ENCODE measurements around the gene CHRNA4. TPM values are rescaled to one million over a fixed set of nuclear protein-coding genes. Genes with fewer than 3 reads are reported as not detected.

The CHRNA4 gene
- total RNA-seq, 2 experiments from 2014 or later = not detected

DNA sequence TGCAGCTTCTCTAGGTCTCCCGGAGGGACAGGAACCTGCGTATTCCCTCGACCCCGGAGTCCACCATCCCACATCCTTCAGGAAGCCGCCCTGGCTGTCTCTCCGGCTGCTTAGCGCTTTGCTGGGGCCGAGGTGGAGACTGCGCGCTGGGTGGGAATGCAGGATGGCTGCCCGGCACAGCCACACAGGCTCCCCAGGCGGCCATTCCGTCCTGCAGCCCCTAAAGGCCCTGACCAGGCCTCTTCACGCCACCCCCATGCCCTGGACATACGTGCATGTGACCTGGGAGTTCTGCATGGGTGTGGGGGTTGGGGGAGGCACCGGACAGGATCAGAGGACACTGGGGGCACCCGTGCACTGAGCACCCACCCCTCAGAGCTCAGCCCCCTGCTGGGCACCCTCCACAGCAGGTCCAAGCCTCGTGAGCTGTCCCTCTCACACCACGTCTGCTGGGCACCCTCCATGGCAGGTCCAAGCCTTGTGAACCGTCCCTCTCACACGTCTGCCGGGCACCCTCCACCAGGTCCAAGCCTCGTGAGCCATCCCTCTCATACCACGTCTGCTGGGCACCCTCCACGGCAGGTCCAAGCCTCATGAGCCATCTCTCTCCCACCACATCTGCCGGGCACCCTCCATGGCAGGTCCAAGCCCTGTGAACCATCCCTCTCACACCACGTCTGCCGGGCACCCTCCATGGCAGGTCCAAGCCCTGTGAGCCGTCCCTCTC is 40.4 kb upstream of the CHRNA4 start:
- no peaks in the 10 kb centered on the region for H3K4me1 Mint-ChIP-seq
- no peaks in the 10 kb centered on the region for H3K36me3 Mint-ChIP-seq
- H3K4me3 Mint-ChIP-seq = no peak overlapping the region
- H3K27me3 Mint-ChIP-seq = no peaks in the 10 kb centered on the region
- H3K27ac Mint-ChIP-seq = no peak overlapping the region
- no peak for DNase-seq
- no peaks in the 10 kb centered on the region for H3K9me3 Mint-ChIP-seq

DNA sequence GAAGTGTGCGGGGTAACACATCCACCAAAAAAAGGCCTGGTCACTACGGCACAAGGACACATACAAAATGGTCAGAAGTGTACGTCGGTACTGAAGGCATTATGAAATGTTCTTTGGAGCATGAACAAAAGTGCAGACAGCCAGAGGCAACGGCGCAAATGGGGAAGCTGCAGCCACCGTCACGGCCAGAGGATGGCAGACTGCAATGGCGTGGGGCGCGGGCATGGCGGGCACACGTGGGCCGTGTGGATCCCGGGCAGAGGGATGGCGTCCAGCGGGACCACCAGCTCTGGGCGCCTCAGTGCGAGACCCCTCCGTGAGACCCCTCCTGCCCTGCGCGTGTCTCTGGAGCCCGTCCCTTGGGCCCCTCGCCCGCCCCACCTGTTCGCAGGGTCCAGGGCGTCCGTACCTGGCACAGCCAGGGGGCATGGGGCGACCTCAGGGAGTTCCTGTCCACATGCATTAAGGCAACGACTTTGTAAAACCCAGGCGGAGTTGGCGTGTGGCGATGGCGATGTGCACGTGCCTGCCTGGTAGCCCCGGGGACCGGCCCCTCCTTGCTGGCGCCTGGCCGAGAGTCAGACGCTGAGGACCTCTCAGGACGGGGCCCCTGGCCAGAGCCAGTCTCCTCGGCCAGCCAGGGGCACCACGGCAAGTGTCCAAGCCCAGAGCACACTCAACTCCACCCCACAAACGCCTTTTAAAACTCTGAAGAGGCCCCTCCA is 39.5 kb upstream of the CHRNA4 start:
- H3K36me3 Mint-ChIP-seq = no peaks in the 10 kb centered on the region

DNA sequence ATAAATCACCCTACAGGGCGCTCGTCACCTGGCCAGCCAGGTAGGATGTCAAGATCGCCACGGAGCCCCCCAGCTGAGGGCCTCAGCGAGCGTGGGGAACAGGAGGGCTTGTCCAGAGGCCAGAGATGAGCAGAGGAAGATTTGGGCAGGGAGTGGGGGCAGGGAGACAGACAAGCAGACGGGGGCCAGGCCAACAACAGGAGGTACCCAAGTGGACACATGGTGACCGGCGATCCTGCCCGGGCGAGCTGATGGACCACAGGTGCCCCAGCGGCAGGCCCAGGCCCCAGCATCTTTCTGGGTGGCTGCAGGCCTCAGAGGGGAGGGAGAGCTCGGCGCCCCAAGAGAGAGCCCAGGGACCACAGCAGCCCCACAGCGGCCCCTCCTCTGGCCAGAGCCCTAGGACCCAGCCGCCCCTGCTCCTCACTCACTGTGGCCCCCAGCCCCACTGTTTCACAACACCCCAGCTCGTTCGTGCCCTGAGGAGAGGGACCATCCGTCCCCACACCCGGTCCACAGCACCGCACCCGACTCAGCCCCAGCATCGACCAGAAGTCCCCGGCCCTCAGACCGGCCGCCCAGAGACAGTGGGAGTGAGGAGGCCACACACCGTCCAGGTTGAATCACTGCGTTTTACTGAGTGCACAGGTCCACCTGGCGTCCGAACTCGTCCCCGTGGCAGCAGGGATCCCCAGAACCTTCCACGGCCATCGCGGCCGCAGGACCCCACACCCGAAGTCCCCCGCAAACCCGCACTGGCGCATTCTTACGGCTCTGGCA is 38.6 kb upstream of the CHRNA4 start:
- no peaks in the 10 kb centered on the region for H3K4me1 Mint-ChIP-seq
- no peaks in the 10 kb centered on the region for H3K36me3 Mint-ChIP-seq
- DNase-seq = no peak
- H3K4me3 Mint-ChIP-seq = no peak overlapping the region
- no peaks in the 10 kb centered on the region for H3K27me3 Mint-ChIP-seq
- no peak overlapping the region for H3K27ac Mint-ChIP-seq
- H3K9me3 Mint-ChIP-seq = no peaks in the 10 kb centered on the region

More for the DNA sequence above, 39.5 kb upstream of the CHRNA4 start:
- Mint-ChIP-seq H3K4me3 (no peak overlapping the region), H3K4me1 (no peaks in the 10 kb centered on the region), H3K9me3 (no peaks in the 10 kb centered on the region), H3K27me3 (no peaks in the 10 kb centered on the region), H3K27ac (no peak overlapping the region)
- DNase-seq = no peak

DNA sequence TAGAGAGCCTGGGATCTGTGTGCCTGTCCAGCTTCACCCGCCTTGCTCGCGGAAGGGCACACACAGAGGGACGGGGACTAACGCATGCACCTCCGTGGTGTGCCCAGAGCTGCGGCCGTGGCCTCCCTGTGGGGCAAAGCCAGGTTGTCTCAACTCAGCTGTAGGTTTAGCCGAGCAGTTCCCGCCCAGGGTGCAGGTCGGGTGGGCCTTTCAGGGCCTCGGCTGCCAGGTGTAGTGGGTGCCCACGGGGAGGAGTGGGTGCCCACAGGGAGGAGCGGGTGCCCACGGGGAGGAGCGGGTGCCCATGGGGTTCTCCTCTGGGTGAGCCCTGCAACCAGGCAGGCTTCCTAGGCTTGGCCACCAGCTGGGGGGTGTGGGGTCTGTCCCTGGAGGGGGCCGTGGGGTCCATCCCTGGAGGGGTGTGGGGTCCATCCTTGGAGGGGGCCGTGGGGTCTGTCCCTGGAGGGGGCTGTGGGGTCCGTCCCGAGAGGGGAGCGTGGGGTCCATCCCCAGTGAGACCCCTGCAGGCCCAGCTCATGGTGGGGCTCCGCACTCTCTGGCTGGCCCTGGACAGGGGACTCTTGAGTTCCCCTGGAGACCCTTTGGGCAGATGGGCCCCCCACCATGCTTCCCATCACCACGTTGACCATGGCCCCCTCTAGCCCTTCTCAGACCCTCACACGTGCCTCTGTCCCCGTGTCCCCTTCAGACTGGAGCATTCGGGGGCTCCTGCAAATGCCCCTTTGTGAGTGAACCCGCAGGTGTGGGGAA is 37.8 kb upstream of the CHRNA4 start:
- Mint-ChIP-seq H3K4me3 (no peak overlapping the region), H3K4me1 (no peaks in the 10 kb centered on the region), H3K27me3 (peaks cover 5% of the 10 kb centered on the region), H3K27ac (no peak overlapping the region), H3K36me3 (no peaks in the 10 kb centered on the region), H3K9me3 (no peaks in the 10 kb centered on the region)
- no peak for DNase-seq

DNA sequence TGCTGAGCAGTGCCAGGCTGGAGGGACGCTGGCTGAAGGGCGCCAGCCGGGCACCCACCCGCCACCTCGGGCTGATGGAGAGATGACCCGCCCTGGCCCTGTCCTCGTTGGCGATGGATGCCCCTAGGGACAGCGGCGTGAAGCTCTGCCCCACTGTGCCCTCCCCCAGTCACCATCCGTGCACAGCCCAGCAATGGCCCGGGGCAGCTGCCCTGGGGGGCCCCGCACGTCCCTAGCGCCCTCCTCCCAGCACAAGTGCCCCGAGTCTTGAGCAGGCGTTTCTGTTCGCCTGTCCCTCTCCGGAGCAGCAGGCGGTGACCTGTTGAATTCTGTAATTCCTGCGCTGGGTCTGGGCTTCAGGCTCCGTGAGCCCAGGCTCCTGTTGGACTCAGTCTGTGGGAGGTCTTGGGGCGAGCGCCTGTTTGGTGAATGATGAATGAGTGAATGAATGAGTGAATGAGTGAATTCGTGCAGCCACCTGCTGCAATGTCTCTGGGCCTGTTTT is 36.8 kb upstream of the CHRNA4 start:
- no peak for DNase-seq
- peaks cover 5% of the 10 kb centered on the region for H3K27me3 Mint-ChIP-seq
- H3K27ac Mint-ChIP-seq = peak overlapping the region; percentile 65
- no peaks in the 10 kb centered on the region for H3K9me3 Mint-ChIP-seq
- H3K4me3 Mint-ChIP-seq = no peak overlapping the region
- H3K4me1 Mint-ChIP-seq = no peaks in the 10 kb centered on the region
- H3K36me3 Mint-ChIP-seq = no peaks in the 10 kb centered on the region

DNA sequence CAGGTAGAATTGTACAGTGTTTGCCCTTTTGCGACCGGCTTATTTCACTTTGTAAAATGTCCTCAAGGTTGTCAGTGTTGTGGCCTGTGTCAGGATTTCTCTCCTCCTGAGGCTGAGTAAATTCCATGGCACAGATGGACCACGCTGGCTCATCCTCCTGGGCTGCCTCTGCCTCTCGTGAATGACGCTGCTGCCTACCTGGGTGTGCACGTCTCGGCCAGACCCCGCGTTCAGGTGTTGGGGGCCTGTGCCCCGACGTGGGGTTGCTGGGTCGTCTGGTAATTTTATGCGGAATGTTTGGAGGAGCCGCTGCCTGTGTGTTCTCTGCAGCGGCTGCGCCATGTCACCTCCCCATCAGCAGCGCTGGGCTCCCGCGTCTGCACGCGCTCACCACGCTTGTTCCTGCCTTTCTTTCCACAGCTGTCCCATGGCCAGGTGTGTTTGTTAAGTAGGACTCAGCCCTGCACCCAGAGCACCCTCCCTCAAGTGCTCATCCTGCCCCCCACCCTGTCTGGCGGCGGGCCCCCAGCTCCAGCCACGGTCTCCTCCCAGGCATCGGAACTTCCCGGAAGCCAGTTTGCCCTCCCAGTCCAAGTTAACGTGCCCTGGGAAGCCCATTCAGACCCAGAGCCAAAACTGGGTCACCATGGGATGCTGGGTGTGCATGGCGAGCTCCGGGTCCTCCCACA is 36.1 kb upstream of the CHRNA4 start:
- no peak for DNase-seq
- Mint-ChIP-seq H3K4me1 (no peaks in the 10 kb centered on the region), H3K4me3 (no peak overlapping the region), H3K27ac (no peak overlapping the region), H3K36me3 (no peaks in the 10 kb centered on the region), H3K9me3 (no peaks in the 10 kb centered on the region), H3K27me3 (peaks cover 5% of the 10 kb centered on the region)

DNA sequence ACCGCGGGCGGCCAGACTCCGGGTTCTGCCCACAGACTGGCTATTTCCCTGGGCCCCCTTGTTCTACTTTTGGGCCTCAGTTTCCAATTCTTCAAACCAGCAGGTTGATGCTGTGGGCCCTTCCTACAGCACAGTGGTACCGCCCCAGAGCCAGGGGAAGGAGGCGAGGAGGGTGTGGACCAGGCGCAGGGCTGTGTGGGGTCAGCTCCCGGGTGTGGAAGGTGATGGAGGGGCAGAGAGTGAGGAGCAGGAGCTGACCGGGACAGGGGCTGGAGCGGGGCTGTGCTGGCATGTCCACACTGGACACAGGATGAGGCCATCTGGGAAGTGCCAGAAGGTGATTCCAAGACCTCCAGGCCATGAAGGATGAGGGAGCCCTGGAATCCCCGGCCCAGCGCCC is 35.2 kb upstream of the CHRNA4 start:
- no peaks in the 10 kb centered on the region for H3K36me3 Mint-ChIP-seq
- peaks cover 5% of the 10 kb centered on the region for H3K27me3 Mint-ChIP-seq
- H3K9me3 Mint-ChIP-seq = no peaks in the 10 kb centered on the region
- no peak overlapping the region for H3K4me3 Mint-ChIP-seq
- DNase-seq = no peak
- H3K4me1 Mint-ChIP-seq = no peaks in the 10 kb centered on the region
- H3K27ac Mint-ChIP-seq = no peak overlapping the region

DNA sequence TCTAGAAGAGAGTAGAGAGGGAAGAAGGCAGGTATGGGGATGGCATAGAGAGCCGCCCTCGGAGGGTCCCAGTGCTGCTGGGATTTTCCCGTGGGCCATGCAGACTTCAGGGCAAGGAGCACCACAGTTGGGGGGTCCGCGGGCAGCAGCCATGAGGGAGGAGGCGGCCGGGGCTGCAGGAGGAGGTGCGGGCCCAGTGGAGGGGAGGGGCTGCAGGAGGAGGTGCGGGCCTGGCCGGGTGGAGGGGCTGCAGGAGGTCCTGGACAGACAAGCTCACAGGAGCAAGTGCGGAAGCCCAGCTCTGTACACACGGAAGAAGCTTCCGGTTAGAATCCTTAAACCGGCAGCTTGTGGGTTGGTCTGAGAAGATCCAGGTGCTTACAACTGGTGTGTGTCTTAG is 34.6 kb upstream of the CHRNA4 start:
- Mint-ChIP-seq H3K27me3 (peaks cover 5% of the 10 kb centered on the region), H3K36me3 (no peaks in the 10 kb centered on the region), H3K4me3 (no peak overlapping the region), H3K27ac (no peak overlapping the region), H3K9me3 (no peaks in the 10 kb centered on the region), H3K4me1 (no peaks in the 10 kb centered on the region)
- no peak for DNase-seq

DNA sequence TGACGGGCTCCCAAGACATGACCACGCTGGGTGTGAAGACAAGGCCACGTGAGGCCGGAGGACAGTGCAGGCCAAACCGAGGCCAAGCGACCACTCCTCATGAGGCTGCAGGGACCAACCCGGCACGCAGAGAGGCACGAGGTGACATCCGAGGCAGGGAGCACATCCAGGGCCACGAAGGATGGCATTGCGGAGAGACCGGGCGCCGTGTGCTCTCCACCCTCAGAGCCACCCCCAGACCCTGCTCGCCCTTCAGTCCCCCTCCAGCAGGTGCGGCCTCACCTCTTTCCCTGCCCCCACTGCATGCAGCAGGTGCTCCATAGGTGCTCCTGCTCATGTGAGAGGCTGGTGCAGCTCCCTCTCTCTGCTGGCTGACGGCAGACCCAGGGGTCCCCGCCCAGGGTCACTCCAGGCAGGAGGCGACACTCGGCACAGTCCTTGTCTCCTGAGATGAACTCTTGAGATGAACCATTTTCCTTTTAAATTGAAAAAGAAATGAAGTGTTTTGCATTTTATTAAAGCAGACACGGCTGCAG is 33.8 kb upstream of the CHRNA4 start:
- Mint-ChIP-seq H3K27ac (no peak overlapping the region), H3K4me3 (no peak overlapping the region), H3K4me1 (no peaks in the 10 kb centered on the region), H3K36me3 (no peaks in the 10 kb centered on the region), H3K27me3 (peaks cover 6% of the 10 kb centered on the region), H3K9me3 (no peaks in the 10 kb centered on the region)
- DNase-seq = no peak

DNA sequence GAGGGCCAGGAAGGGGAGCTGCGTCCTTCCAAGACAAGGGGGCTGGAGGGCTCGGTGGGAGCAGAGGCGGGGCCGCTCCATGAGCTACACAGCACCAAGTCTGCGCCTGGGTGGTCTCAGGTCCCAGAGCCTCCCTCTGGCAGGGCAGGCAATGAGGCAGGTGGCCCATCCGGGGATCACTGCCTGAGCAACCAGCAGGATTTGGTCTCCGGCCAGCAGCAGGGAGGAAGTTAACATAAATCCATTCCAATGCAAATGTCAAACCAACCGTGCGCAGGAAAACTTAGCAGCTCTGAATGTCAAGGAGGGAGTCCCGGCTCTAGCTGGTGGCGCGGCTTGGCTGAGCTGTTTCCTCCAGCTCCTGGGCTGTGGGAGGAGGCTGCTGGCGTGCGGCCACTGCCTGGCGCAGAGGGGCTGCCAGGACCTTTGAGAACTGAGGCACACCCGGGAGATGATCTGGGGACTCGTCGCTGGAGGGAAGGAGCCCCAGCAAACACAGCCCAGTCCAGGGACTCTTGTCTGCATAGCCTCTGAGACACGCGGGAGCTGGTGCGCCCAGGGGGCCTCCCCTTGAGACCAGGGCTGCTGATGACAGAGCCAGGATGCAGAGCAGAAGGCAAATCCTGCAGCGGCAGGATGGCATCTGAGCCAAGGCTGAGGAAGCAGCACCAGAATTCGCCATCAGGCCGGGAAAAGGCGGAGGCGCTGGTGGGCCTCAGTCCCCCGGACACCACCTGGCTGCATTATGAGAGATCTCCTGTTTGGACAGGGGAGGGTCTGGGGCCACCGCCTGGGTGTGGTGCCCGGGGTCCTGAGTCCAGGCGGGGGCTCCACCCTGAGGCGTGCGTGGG is 33.1 kb upstream of the CHRNA4 start:
- no peaks in the 10 kb centered on the region for H3K36me3 Mint-ChIP-seq

DNA sequence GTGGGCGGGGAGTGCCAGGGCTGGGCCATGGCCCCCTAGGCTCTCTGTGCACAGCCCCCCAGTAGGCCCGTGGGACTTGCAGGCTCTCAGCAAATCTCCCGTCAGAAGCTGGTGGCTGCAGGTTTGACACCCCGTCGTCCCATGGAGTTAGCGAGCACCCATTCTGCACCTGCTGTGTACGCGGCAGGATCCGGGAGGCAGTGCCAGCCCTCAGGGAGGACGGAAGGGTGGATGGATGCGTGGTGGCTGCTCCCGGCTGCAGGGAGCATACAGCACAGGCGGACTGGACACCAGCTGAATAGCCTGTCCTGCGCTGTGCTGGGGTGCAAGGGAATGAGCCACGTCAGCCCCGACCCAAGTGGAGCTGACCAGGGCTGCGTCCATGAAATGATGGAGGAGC is 32.4 kb upstream of the CHRNA4 start:
- no peak overlapping the region for H3K4me3 Mint-ChIP-seq
- peaks cover 1% of the 10 kb centered on the region for H3K9me3 Mint-ChIP-seq
- DNase-seq = no peak
- H3K27me3 Mint-ChIP-seq = peaks cover 10% of the 10 kb centered on the region
- no peaks in the 10 kb centered on the region for H3K4me1 Mint-ChIP-seq
- no peak overlapping the region for H3K27ac Mint-ChIP-seq
- H3K36me3 Mint-ChIP-seq = no peaks in the 10 kb centered on the region

More for the DNA sequence above, 33.1 kb upstream of the CHRNA4 start:
- Mint-ChIP-seq H3K4me1 (no peaks in the 10 kb centered on the region), H3K27ac (no peak overlapping the region), H3K27me3 (peaks cover 10% of the 10 kb centered on the region), H3K4me3 (no peak overlapping the region), H3K9me3 (no peaks in the 10 kb centered on the region)
- no peak for DNase-seq

DNA sequence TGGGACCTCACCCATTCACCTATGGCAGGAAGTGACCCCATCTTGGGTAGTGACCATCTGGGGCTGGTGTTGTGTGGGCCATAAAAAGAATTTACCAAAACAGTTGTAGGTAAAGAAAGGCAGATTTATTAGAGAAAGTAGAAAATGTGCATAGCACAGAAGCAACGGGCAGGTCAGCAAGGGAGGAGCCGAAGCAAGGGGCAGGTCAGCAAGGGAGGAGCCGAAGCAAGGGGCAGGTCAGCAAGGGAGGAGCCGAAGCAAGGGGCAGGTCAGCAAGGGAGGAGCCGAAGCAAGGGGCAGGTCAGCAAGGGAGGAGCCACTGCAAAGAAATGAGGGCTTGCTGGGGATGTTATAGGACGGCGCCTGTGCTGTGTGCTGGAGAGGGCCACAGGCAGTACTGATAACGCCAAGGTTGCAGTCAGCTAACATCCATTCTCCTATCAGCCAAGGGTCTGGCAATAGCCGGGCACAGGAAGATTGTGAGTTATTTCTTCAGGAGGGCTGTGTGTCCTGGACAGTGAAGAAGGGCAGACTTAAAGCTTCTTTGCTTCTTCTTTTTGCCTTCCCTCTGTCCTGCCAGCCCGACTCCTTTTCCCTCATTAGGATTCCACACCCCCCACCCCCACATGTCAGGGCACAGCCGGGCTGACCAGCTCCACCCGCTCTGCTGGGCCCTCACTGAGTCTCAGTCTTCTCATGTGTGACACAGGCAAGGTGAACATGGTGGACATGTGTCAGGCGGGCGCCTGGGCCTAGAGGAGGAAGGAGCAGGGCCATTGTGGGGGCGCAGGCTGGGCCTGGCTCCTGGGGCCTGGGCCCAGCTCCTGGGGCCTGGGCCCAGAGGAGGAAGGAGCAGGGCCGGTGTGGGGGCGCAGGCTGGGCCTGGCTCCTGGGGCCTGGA is 31.6 kb upstream of the CHRNA4 start:
- no peak overlapping the region for H3K27ac Mint-ChIP-seq
- no peaks in the 10 kb centered on the region for H3K36me3 Mint-ChIP-seq
- peaks cover 3% of the 10 kb centered on the region for H3K9me3 Mint-ChIP-seq
- H3K4me3 Mint-ChIP-seq = no peak overlapping the region
- peaks cover 10% of the 10 kb centered on the region for H3K27me3 Mint-ChIP-seq
- DNase-seq = no peak
- H3K4me1 Mint-ChIP-seq = no peaks in the 10 kb centered on the region
